ENCODE measurements around the gene JMJD8.

JMJD8 gene

DNA sequence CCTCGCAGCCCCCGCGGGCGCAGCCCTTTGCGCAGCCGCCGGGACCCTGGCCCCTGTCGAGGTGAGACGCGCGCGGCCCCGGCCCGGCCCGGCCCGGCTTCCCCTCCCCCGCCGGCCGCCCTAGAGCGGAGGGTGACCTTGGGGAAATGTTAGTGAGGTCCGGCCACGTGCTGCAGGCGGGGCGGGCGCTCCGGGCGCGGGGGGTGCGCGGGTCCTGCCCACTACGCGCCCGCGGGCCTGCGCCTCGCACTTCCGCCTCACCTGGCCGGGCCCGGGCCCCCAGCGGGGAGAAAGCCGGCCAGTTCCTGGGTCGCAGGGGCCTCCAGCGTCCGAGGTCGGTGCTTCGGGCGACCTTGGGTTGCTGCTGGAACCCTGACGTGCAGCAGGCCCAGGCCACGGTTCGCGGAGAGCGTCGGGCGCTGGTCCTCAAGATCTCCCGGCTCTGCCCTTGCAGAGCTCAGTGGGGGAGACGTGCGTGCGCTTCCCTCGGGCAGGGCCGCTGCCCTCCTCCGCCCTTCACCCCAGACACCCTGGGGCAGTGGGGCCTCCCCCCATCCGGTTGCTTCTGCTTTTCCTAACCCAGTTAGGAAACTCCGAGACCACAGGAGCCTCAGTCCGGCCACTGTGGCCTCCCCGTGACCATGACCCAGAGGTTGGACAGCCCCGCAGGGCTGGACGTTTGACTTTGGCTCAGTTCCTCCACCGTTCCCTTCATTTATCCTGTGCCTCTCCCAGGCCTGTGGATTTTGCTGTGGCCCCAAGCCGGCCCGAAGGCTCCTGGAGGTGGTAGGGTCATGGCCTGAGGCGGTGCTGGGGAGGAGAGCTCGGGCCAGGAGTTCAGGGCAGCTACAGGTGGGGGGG is 41.7 kb downstream of the JMJD8 start:
- peak overlapping the region; percentile 81 for H3K27ac Mint-ChIP-seq
- H3K27me3 Mint-ChIP-seq, result no peaks in the 10 kb centered on the region
- peak overlapping the region; percentile 82 for H3K4me3 Mint-ChIP-seq
- H3K36me3 Mint-ChIP-seq, result peaks cover 11% of the 10 kb centered on the region
- no peaks in the 10 kb centered on the region for H3K9me3 Mint-ChIP-seq
- ATAC-seq, result peak; percentile 74
- peaks cover 81% of the 10 kb centered on the region for H3K4me1 Mint-ChIP-seq

DNA sequence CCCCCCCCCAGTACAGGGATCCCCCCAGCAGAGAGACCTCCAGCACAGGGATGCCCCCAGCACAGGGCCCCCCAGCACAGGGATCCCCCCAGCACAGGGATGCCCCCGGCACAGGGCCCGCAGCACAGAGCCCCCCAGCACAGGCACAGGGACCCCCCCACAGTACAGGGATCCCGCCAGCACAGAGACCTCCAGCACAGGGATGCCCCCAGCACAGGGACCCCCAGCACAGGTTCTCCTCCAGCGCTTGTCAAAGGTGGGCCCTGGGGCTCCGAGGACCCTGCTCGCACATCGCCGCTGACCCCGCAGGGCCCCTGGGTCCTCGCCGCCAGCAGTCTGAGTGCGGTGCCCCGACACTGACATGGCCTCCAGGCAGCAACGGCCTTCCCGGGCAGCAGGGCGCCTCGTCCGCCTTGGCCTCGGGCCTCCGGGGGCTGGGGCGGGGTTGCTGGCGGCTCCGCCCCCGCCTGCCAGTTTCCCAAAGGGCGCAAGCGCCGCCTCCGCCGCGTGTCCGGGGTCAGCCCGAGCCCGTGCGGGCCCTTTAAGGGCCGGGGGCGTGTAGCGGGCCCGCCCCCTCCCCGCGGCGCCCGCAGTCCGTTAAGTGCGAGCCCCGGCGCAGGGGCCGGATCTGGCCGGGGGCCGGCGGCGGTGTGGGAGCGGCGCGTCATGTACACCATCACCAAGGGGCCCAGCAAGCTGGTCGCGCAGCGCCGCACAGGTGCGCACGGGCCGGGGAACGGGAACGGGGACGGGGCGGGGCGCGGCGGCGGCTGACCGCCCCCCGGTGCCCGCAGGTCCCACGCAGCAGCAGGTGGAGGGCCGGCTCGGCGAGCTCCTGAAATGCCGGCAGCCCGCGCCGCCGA is 42.6 kb downstream of the JMJD8 start, which contains the start of gene MCRIP2:
Gene MCRIP2, plus strand, starts transcription at position 503 of the 863 bp plus-strand sequence. Its CDS starts 164 bp downstream, at position 667.
- peaks cover 11% of the 10 kb centered on the region for H3K36me3 Mint-ChIP-seq
- H3K27me3 Mint-ChIP-seq, result no peaks in the 10 kb centered on the region
- peak within 1 kb of the TSS; percentile 81 for H3K27ac Mint-ChIP-seq
- no peaks in the 10 kb centered on the region for H3K9me3 Mint-ChIP-seq
- H3K4me3 Mint-ChIP-seq, result peak within 1 kb of the TSS; percentile 82
- ATAC-seq, result peak; percentile 70
- H3K4me1 Mint-ChIP-seq, result peaks cover 77% of the 10 kb centered on the region

DNA sequence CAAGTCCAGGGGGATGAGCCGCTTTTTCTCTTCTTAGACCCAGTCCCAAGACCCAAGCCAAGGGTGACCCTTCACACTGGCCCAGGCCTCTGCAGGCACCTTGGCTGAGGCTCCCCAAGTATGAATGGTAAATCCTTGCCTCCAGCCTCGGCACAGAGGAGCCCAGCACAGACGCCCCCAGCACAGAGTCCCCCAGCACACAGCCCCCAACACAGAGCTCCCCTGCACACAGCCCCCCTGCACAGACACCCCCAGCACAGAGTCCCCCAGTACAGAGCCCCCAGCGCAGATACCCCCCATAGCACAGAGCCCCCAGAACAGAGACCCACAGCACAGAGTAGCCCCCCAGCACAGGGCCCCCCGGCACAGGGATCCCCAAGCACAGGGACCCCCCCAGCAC is 43.5 kb downstream of the JMJD8 start:
- Mint-ChIP-seq H3K27me3 (no peaks in the 10 kb centered on the region), H3K4me1 (peaks cover 72% of the 10 kb centered on the region), H3K9me3 (no peaks in the 10 kb centered on the region), H3K36me3 (peaks cover 11% of the 10 kb centered on the region), H3K4me3 (peak overlapping the region; percentile 72), H3K27ac (peak overlapping the region; percentile 66)
- ATAC-seq, result no peak

DNA sequence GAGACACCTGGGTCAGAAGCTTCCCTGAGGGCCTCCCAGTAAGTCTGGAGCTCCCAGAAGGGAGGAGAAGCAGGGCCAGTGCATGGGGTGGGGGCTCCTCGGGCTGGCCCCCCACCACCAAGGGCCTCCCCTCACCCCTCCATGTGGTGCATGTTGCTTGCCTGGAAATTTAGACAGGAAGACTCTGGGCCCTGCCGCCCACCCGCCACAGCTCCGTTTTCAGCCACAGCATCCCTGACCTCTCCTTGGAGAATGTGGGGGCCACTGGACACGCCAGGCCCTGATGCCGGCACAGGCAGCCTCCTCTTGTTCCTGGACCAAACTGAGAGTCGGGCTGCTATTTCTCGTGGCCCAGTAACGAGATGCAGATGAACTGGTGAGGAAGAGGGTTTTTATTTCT is 45.3 kb downstream of the JMJD8 start:
- Mint-ChIP-seq H3K4me3 (no peak overlapping the region), H3K4me1 (peaks cover 66% of the 10 kb centered on the region), H3K27me3 (no peaks in the 10 kb centered on the region), H3K9me3 (no peaks in the 10 kb centered on the region), H3K36me3 (peaks cover under 1% of the 10 kb centered on the region), H3K27ac (peak overlapping the region; percentile 46)
- no peak for ATAC-seq

DNA sequence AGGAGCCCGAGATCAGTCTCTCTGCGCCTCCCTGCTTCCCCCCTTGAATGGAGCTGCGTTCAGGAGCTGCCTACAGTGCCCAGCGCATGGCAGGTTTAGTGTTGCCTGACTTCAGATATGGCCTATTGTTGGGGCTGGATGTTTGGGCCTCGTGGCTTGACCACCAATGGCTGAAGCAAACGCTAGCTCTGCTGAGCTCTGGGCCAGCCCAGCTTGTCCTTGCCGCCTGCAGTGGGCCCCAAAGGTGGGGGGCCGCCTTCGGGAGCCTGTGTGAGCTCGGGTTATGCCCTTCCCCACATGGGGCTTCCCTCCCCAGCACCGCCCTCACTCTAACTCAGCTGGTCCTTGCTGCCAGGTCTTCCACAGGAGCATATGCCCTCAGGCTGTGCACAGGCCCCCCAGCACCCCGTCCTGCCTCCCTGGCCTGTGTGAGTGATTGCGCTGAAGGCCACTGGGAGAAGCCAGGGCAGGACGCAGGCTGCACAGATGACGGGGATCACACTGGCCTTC is 46.0 kb downstream of the JMJD8 start:
- ATAC-seq, result no peak
- peaks cover 59% of the 10 kb centered on the region for H3K4me1 Mint-ChIP-seq
- H3K27ac Mint-ChIP-seq, result no peak overlapping the region
- H3K9me3 Mint-ChIP-seq, result no peaks in the 10 kb centered on the region
- H3K4me3 Mint-ChIP-seq, result no peak overlapping the region
- no peaks in the 10 kb centered on the region for H3K36me3 Mint-ChIP-seq
- no peaks in the 10 kb centered on the region for H3K27me3 Mint-ChIP-seq

DNA sequence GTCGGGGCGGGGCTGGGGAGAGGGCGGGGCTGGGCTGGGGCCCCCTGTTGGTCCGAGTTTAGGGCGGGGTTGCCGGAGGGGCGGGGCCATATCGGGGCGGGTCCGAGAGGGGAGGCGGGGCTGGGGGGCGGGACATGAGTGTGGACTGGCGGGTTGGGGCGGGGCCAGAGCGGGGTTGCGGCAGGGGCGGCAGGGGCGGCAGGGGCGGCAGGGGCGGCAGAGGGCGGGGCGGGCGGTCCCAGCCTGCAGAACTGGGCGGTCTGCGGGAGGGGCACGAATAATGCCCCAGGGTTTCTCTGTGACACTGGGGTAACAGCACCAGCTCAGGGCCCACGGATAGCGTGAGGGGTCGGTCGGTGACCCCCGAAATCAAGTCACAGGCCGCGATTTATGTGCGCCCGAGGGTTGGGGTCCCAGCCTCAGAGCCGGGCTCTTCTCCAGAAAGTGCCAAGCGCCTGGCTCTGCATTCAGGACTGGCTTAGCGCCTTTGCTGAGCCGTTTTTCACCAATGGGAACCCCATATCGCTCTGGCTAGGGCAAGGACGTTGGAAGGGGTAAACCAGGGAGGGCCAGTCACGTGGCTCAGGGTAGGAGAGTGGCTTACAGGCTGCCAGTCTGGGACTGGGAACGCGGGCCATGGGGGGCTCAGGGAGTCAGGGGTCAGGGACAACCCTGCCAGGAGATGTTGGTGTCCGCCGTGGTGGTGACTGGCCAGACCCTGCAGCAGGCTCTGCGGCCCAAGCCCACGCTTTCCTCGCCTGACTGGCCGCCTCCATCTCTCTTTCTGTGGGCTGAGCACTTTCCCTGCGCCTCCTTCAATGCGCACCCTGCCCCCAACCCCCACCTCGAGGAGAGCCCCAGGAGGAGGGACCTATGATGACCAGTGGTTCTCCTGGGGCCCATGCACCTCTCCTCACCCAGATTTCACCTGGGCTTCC is 46.8 kb downstream of the JMJD8 start:
- Mint-ChIP-seq H3K36me3 (no peaks in the 10 kb centered on the region), H3K27ac (peak overlapping the region; percentile 92), H3K4me1 (peaks cover 52% of the 10 kb centered on the region), H3K27me3 (no peaks in the 10 kb centered on the region), H3K4me3 (peak overlapping the region; percentile 97), H3K9me3 (no peaks in the 10 kb centered on the region)
- ATAC-seq, result peak; percentile 74

DNA sequence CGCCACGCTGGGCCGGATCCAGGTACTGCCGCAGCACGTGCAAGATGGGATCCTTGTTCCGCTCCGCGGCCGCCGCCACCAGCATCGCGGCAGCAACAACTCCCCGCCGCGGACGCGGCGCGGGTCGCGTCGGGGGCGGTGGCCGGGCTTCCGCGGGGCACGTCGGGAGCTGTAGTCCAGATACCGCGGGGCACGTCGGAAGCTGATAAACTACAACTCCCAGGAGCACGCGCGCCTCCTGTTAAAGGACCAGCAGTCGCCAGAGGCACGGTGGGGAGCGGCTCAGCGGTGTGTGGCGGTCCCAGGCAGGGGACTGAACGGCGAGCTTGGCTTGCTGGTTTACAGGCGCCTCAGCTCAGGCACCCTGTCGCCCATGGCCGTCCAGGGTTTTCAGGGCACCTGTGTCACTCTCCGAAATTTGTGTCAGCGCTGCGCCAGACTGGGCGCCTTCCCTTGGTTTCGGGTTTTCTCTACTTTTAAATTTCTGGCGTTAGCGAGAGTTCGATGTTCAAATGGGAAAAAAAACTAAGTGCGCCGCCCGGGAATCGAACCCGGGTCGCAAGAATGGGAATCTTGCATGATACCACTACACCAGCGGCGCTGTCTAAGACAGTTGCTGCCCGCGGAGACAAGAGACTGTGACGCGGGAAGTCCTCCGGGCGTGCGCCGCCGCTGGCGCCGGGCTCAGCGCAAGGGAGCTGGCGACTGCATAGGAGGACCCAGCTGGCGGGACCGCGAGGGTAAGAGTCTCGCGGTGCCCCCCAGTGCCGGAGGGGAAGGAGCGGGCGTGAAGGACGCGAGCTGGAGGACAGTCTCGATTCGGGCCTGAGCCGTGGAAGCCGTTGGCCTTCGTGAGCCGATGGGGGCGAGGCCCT is 47.7 kb downstream of the JMJD8 start, which contains the start of gene METTL26:
Gene METTL26, minus strand, starts transcription at position 100 of the 875 bp plus-strand sequence. Its CDS starts 15 bp downstream, at position 85.
- Mint-ChIP-seq H3K4me3 (peak within 1 kb of the TSS; percentile 97), H3K27ac (peak within 1 kb of the TSS; percentile 92), H3K9me3 (no peaks in the 10 kb centered on the region), H3K4me1 (peaks cover 55% of the 10 kb centered on the region), H3K27me3 (no peaks in the 10 kb centered on the region), H3K36me3 (no peaks in the 10 kb centered on the region)
- ATAC-seq, result peak; percentile 89

DNA sequence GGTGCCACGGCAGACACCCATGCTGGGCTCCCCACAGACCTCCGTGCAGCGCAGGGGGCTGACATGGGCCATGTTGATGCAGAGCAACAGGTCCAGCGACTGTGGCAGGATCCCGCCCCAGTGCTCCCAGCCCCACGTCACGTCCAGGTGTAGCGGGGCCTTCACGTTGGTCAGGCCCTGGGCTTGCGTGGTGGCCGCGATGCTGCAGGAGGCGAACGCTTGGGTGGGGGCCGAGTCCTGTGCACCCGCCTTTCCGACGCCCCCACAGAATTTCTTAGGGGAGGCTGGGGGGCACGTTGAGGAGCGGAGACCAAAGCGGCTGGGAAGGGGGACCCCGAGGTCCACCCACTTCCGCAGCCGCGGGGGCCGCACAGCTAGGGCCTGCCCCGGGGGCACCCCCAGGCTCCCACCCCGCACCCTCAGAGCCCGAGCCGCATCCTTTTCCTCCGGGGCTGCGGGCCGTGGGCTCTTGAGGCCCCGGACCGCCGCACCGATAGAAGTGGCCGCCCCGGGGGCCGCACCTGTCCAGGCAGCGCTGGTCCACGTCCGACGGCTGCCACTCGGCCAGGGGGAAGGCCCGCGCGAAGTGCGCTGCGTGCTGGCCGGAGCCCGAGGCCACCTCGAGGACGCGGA is 48.4 kb downstream of the JMJD8 start:
- H3K27ac Mint-ChIP-seq, result peak overlapping the region; percentile 92
- peak overlapping the region; percentile 97 for H3K4me3 Mint-ChIP-seq

DNA sequence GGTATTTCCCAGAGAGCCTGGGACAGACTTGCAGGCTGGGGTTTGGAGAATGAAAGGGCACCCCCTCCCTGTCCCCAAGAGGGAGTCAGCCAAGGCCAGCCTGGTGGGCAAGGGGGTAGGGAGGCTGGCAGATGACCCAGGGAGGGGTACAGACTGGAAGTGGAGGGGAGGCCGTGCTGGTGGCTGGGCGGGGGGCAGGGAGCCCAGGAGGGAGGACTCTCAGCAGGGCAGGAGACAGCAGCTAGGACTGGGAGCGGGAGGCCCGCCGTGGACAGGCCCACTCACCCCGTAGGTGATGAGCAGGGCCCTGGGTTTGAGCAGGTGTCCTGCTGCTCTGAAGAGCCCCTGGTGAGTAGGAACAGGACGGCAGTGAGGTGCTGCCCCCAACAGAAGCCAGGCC is 49.1 kb downstream of the JMJD8 start:
- H3K4me3 Mint-ChIP-seq, result peak overlapping the region; percentile 75
- H3K36me3 Mint-ChIP-seq, result no peaks in the 10 kb centered on the region
- no peak for ATAC-seq
- H3K9me3 Mint-ChIP-seq, result no peaks in the 10 kb centered on the region
- no peaks in the 10 kb centered on the region for H3K27me3 Mint-ChIP-seq
- H3K27ac Mint-ChIP-seq, result peak overlapping the region; percentile 25
- H3K4me1 Mint-ChIP-seq, result peaks cover 49% of the 10 kb centered on the region

More for the DNA sequence above, 48.4 kb downstream of the JMJD8 start:
- Mint-ChIP-seq H3K4me1 (peaks cover 55% of the 10 kb centered on the region), H3K36me3 (no peaks in the 10 kb centered on the region), H3K9me3 (no peaks in the 10 kb centered on the region), H3K27me3 (no peaks in the 10 kb centered on the region)
- peak; percentile 1 for ATAC-seq

DNA sequence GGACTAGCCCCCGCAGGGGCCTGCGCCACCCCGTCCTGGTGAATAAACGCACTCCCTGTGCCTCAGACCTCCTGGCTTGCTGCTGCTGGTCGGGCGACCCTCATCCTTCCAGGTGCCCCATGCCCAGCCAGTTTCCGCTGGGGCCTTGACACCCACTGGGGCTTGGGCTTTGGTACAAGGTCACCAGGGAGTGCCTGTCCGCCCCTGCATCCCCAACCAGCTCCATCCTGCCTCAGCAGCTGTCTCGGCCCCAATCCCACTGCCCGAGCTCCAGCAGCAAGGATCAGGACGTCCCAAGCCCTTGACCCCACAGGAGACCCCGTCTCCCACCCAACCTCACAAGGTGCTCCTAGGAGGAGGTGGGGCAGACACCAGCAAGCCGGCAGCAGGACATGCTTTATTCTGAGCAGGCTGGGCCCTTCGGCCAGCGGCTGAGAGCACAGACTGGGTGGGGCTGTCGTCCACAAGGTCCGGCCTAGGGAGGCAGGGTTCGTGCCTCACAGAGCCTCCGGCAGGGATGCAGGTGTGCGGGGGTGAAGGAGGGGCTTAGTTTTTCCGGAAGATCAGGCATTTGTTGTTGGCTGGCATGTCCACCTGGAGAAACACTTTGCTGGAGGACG is 50.0 kb downstream of the JMJD8 start:
- no peaks in the 10 kb centered on the region for H3K36me3 Mint-ChIP-seq
- no peaks in the 10 kb centered on the region for H3K27me3 Mint-ChIP-seq
- H3K9me3 Mint-ChIP-seq, result no peaks in the 10 kb centered on the region
- no peak for ATAC-seq
- H3K4me1 Mint-ChIP-seq, result peaks cover 42% of the 10 kb centered on the region
- H3K4me3 Mint-ChIP-seq, result peak overlapping the region; percentile 60
- no peak overlapping the region for H3K27ac Mint-ChIP-seq

DNA sequence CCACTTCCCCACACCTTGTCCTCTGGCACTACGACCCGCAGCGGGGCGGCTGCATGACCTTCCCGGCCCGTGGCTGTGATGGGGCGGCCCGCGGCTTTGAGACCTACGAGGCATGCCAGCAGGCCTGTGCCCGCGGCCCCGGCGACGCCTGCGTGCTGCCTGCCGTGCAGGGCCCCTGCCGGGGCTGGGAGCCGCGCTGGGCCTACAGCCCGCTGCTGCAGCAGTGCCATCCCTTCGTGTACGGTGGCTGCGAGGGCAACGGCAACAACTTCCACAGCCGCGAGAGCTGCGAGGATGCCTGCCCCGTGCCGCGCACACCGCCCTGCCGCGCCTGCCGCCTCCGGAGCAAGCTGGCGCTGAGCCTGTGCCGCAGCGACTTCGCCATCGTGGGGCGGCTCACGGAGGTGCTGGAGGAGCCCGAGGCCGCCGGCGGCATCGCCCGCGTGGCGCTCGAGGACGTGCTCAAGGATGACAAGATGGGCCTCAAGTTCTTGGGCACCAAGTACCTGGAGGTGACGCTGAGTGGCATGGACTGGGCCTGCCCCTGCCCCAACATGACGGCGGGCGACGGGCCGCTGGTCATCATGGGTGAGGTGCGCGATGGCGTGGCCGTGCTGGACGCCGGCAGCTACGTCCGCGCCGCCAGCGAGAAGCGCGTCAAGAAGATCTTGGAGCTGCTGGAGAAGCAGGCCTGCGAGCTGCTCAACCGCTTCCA is 50.6 kb downstream of the JMJD8 start:
- peaks cover 35% of the 10 kb centered on the region for H3K4me1 Mint-ChIP-seq
- H3K27ac Mint-ChIP-seq, result no peak overlapping the region
- H3K36me3 Mint-ChIP-seq, result no peaks in the 10 kb centered on the region
- no peak overlapping the region for H3K4me3 Mint-ChIP-seq
- H3K9me3 Mint-ChIP-seq, result no peaks in the 10 kb centered on the region
- no peaks in the 10 kb centered on the region for H3K27me3 Mint-ChIP-seq
- no peak for ATAC-seq

DNA sequence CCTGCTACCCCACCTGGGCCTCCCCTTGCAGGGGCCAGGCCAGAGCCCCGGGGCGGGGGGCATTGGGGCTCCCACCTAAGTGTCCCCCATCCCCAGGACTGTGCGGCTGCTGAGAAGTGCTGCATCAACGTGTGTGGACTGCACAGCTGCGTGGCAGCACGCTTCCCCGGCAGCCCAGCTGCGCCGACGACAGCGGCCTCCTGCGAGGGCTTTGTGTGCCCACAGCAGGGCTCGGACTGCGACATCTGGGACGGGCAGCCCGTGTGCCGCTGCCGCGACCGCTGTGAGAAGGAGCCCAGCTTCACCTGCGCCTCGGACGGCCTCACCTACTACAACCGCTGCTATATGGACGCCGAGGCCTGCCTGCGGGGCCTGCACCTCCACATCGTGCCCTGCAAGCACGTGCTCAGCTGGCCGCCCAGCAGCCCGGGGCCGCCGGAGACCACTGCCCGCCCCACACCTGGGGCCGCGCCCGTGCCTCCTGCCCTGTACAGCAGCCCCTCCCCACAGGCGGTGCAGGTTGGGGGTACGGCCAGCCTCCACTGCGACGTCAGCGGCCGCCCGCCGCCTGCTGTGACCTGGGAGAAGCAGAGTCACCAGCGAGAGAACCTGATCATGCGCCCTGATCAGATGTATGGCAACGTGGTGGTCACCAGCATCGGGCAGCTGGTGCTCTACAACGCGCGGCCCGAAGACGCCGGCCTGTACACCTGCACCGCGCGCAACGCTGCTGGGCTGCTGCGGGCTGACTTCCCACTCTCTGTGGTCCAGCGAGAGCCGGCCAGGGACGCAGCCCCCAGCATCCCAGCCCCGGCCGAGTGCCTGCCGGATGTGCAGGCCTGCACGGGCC is 51.4 kb downstream of the JMJD8 start:
- Mint-ChIP-seq H3K27ac (no peak overlapping the region), H3K36me3 (peaks cover 3% of the 10 kb centered on the region), H3K9me3 (no peaks in the 10 kb centered on the region), H3K27me3 (no peaks in the 10 kb centered on the region), H3K4me1 (peaks cover 28% of the 10 kb centered on the region), H3K4me3 (no peak overlapping the region)
- no peak for ATAC-seq
